Measurements from ENCODE around the gene CYTH1. TPM values are rescaled to one million over a fixed set of nuclear protein-coding genes. Genes with fewer than 3 reads are reported as not detected.
A peak's percentile ranks its signal among the peaks of the same experiment; 100 is the strongest.

The CYTH1 gene
- total and polyA plus RNA-seq, 12 donors, result 26.0 to 141 (median 46.2) TPM

- H3K27me3 ChIP-seq, result no peaks in the 10 kb centered on the region
- H3K36me3 ChIP-seq (replicated peaks in 1 of 2), result no peaks in the 10 kb centered on the region
- no peaks in the 10 kb centered on the region for H3K9me3 ChIP-seq (replicated peaks in 1 of 3)
- no peak overlapping the region for H3K4me3 ChIP-seq
- 16 to 42% (median 23%) methylated on average over 5 of the region's 5 CpGs for WGBS, 4 donors
- intact Hi-C loops (cut with DNase I), result no loop called here
- peak in 1 of 7 donors; percentile 35 for DNase-seq
- H3K4me1 ChIP-seq (replicated peaks in 1 of 2), result peaks cover 19 to 86% of the 10 kb centered on the region in 2 donors
- H3K27ac ChIP-seq, result peak overlapping the region; percentile 45 to 86 (median 77)
- no peak for TF ChIP-seq POLR2A (IDR thresholded peaks at IDR 0.05)
- no peak for TF ChIP-seq CTCF (IDR thresholded peaks at IDR 0.05)
Measured at GRCh38 chr17:78761789-78762406, 20.2 kb downstream of the CYTH1 start.

DNA sequence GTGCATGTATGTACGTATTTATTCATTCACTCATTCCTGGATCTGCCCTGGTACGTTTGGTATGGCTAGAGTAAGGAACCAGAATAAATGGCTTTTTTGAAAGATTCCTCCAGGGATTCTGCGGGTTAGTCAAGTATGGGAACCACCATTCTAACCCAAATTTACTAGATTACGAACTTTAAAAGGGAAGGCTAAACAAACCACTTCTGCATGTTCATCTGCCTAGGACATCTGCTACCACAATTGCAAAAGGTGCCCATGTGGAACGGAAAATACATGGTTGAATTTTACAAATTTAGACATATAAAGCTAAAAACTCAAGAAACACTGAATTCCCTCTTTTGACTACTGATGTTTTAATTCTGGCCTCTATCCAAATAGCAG is 22.1 kb downstream of the CYTH1 start:
- DNase-seq, result no peak
- no peak overlapping the region for H3K4me3 ChIP-seq
- H3K36me3 ChIP-seq (replicated peaks in 1 of 2), result no peaks in the 10 kb centered on the region
- H3K27me3 ChIP-seq, result no peaks in the 10 kb centered on the region
- intact Hi-C loops (cut with DNase I), result no loop called here
- H3K9me3 ChIP-seq (replicated peaks in 1 of 3), result no peaks in the 10 kb centered on the region
- no peak for TF ChIP-seq CTCF (IDR thresholded peaks at IDR 0.05)
- TF ChIP-seq POLR2A (IDR thresholded peaks at IDR 0.05), result no peak
- H3K27ac ChIP-seq, result peak overlapping the region in 2 of 5 donors; percentile 31 to 44
- WGBS, 4 donors, result 81 to 88% (median 87%) methylated on average over 5 of the region's 5 CpGs
- H3K4me1 ChIP-seq (replicated peaks in 1 of 2), result peaks cover 15 to 75% of the 10 kb centered on the region in 2 donors

GRCh38 chr17:78759203-78759968 is 22.7 kb downstream of the CYTH1 start:
- intact Hi-C loops (cut with DNase I), result no loop called here
- Histone ChIP-seq H3K4me3 (no peak overlapping the region), H3K9me3 (replicated peaks in 1 of 3) (no peaks in the 10 kb centered on the region), H3K27me3 (no peaks in the 10 kb centered on the region), H3K4me1 (replicated peaks in 1 of 2) (peaks cover 15 to 69% of the 10 kb centered on the region in 2 donors), H3K27ac (peak overlapping the region in 2 of 5 donors; percentile 31 to 44), H3K36me3 (replicated peaks in 1 of 2) (no peaks in the 10 kb centered on the region)
- peak in 3 of 7 donors; percentile 48 to 55 (median 54) for DNase-seq
- 62 to 76% (median 71%) methylated on average over 11 of the region's 11 CpGs for WGBS, 4 donors
- TF ChIP-seq POLR2A (IDR thresholded peaks at IDR 0.05) (no peak), CTCF (IDR thresholded peaks at IDR 0.05) (no peak)

- WGBS, 4 donors, result 79 to 86% (median 81%) methylated on average over 13 of the region's 13 CpGs
- intact Hi-C loops (cut with DNase I), result no loop called here
- no peaks in the 10 kb centered on the region for H3K36me3 ChIP-seq (replicated peaks in 1 of 2)
- no peaks in the 10 kb centered on the region for H3K9me3 ChIP-seq (replicated peaks in 1 of 3)
- H3K4me3 ChIP-seq, result no peak overlapping the region
- H3K4me1 ChIP-seq (replicated peaks in 1 of 2), result peaks cover 0 to 67% of the 10 kb centered on the region in 2 donors
- DNase-seq, result no peak
- TF ChIP-seq CTCF (IDR thresholded peaks at IDR 0.05) (no peak), POLR2A (IDR thresholded peaks at IDR 0.05) (no peak)
- H3K27me3 ChIP-seq, result no peaks in the 10 kb centered on the region
- no peak overlapping the region for H3K27ac ChIP-seq
Measured at GRCh38 chr17:78753316-78754250, 28.5 kb downstream of the CYTH1 start.

Measured in adrenal gland (tissue), 12 donors.